ENCODE data around the gene PPIL6. TPM values are rescaled to one million over a fixed set of nuclear protein-coding genes. Genes with fewer than 3 reads are reported as not detected.
A peak's percentile ranks its signal among the peaks of the same experiment; 100 is the strongest.

PPIL6 gene
- total and polyA plus RNA-seq, 7 donors: 1.1 to 3.9 (median 2.2) TPM

- Histone ChIP-seq H3K27ac (no peak overlapping the region), H3K4me1 (no peaks in the 10 kb centered on the region), H3K27me3 (ENCODE audit: insufficient read depth in 3 of 3, low read length in 2 of 3) (no peaks in the 10 kb centered on the region), H3K4me3 (no peak overlapping the region), H3K36me3 (ENCODE audit: insufficient read depth in 1 of 2, low read depth in 1 of 2) (no peaks in the 10 kb centered on the region), H3K9me3 (no peaks in the 10 kb centered on the region)
- intact Hi-C loops (cut with DNase I): no loop called here
- ATAC-seq: no peak
- 85 to 94% (median 86%) methylated on average over 1 of the region's 1 CpG for whole genome bisulfite sequencing, 3 donors
- DNase-seq: no peak
- no peak for TF ChIP-seq CTCF (IDR thresholded peaks at IDR 0.05)
Measured at GRCh38 chr6:109421184-109421583, 19.2 kb downstream of the PPIL6 start.

GRCh38 chr6:109420751-109421150 lies 19.7 kb downstream of the PPIL6 start:
- 33 to 45% (median 43%) methylated on average over 1 of the region's 1 CpG for WGBS, 3 donors
- no peak for DNase-seq
- no peaks in the 10 kb centered on the region for H3K36me3 ChIP-seq (ENCODE audit: insufficient read depth in 1 of 2, low read depth in 1 of 2)

GRCh38 chr6:109417646-109418045 lies 22.8 kb downstream of the PPIL6 start:
- Histone ChIP-seq H3K27ac (no peak overlapping the region), H3K4me3 (no peak overlapping the region), H3K27me3 (ENCODE audit: insufficient read depth in 3 of 3, low read length in 2 of 3) (no peaks in the 10 kb centered on the region), H3K4me1 (no peaks in the 10 kb centered on the region), H3K9me3 (no peaks in the 10 kb centered on the region), H3K36me3 (ENCODE audit: insufficient read depth in 1 of 2, low read depth in 1 of 2) (no peaks in the 10 kb centered on the region)
- no peak for TF ChIP-seq CTCF (IDR thresholded peaks at IDR 0.05)
- ATAC-seq (no peak), DNase-seq (no peak)
- 90 to 96% (median 90%) methylated on average over 4 of the region's 4 CpGs for WGBS, 3 donors
- intact Hi-C loops (cut with DNase I): no loop called here

More at GRCh38 chr6:109420751-109421150, 19.7 kb downstream of the PPIL6 start:
- Histone ChIP-seq H3K27ac (no peak overlapping the region), H3K4me3 (no peak overlapping the region), H3K9me3 (no peaks in the 10 kb centered on the region), H3K4me1 (no peaks in the 10 kb centered on the region), H3K27me3 (ENCODE audit: insufficient read depth in 3 of 3, low read length in 2 of 3) (no peaks in the 10 kb centered on the region)
- no peak for TF ChIP-seq CTCF (IDR thresholded peaks at IDR 0.05)
- intact Hi-C loops (cut with DNase I): no loop called here
- no peak for ATAC-seq

GRCh38 chr6:109411034-109411433 lies 29.4 kb downstream of the PPIL6 start:
- H3K4me3 ChIP-seq: no peak overlapping the region
- 85 to 90% (median 86%) methylated on average over 2 of the region's 2 CpGs for WGBS, 3 donors
- ATAC-seq (no peak), DNase-seq (no peak)
- H3K36me3 ChIP-seq (ENCODE audit: insufficient read depth in 1 of 2, low read depth in 1 of 2): no peaks in the 10 kb centered on the region
- no peaks in the 10 kb centered on the region for H3K9me3 ChIP-seq
- intact Hi-C loops (cut with DNase I): no loop called here
- no peaks in the 10 kb centered on the region for H3K27me3 ChIP-seq (ENCODE audit: insufficient read depth in 3 of 3, low read length in 2 of 3)
- H3K27ac ChIP-seq: no peak overlapping the region
- no peak for TF ChIP-seq CTCF (IDR thresholded peaks at IDR 0.05)
- no peaks in the 10 kb centered on the region for H3K4me1 ChIP-seq

- no peak for TF ChIP-seq CTCF (IDR thresholded peaks at IDR 0.05)
- WGBS, 3 donors: 77 to 87% (median 85%) methylated on average over 4 of the region's 4 CpGs
- ATAC-seq: peak in 1 of 4 donors; percentile 42
Measured at GRCh38 chr6:109406196-109406595, 34.2 kb downstream of the PPIL6 start.

More at GRCh38 chr6:109406196-109406595, 34.2 kb downstream of the PPIL6 start:
- Histone ChIP-seq H3K9me3 (no peaks in the 10 kb centered on the region), H3K4me1 (no peaks in the 10 kb centered on the region), H3K36me3 (ENCODE audit: insufficient read depth in 1 of 2, low read depth in 1 of 2) (no peaks in the 10 kb centered on the region), H3K27me3 (ENCODE audit: insufficient read depth in 3 of 3, low read length in 2 of 3) (no peaks in the 10 kb centered on the region), H3K27ac (no peak overlapping the region), H3K4me3 (no peak overlapping the region)
- intact Hi-C loops (cut with DNase I): no loop called here
- DNase-seq: no peak

Data from psoas muscle (tissue), 8 donors.